MM.1S (cell line): Measurements from ENCODE around the gene FBLN7.

Experiments used
- DNase-seq: peaks from one replicate; pipeline ENCODE4 v3.0.0-alpha.2; 2015
- H2AFZ ChIP-seq: fragments of 300-600 bp; sonication (generic); 2 replicates; pipeline ENCODE4 v1.6.0; 2016; ENCODE audit warnings: antibody characterized with exemption, low read length
- H3F3A ChIP-seq: fragments of 300-600 bp; sonication (generic); 2 replicates; pipeline ENCODE4 v1.6.1; 2016; ENCODE audit warnings: mild to moderate bottlenecking, antibody characterized with exemption, low read length, moderate library complexity, mixed read lengths; ENCODE audit not compliant: insufficient read depth
- H3K27ac ChIP-seq: fragments of 300-600 bp; sonication (generic); 2 replicates; pipeline ENCODE4 v1.5.1; 2016; ENCODE audit warnings: mild to moderate bottlenecking, low read length
- H3K27me3 ChIP-seq: fragments of 300-600 bp; sonication (generic); replicated peaks from 2 replicates; pipeline ENCODE4 v1.6.0; 2016; ENCODE audit warnings: low read length; ENCODE audit not compliant: insufficient read depth
- H3K36me3 ChIP-seq: fragments of 300-600 bp; sonication (generic); replicated peaks from 2 replicates; pipeline ENCODE4 v1.6.1; 2016; ENCODE audit warnings: mild to moderate bottlenecking, low read length, mixed read lengths; ENCODE audit not compliant: insufficient read depth
- H3K4me1 ChIP-seq: fragments of 300-600 bp; sonication (generic); 2 replicates; pipeline ENCODE4 v1.6.1; 2016; ENCODE audit warnings: low read length, mixed read lengths
- H3K4me2 ChIP-seq: fragments of 300-600 bp; sonication (generic); 2 replicates; pipeline ENCODE4 v1.6.0; 2016; ENCODE audit warnings: low read depth, low read length
- H3K4me3 ChIP-seq: fragments of 300-600 bp; sonication (generic); 2 replicates; pipeline ENCODE4 v1.5.1; 2016; ENCODE audit warnings: low read length, mixed read lengths
- H3K79me2 ChIP-seq: fragments of 300-600 bp; sonication (generic); 2 replicates; pipeline ENCODE4 v1.6.1; 2016; ENCODE audit warnings: mixed run types, low read length, mixed read lengths
- H3K9ac ChIP-seq: fragments of 300-600 bp; sonication (generic); 2 replicates; pipeline ENCODE4 v1.6.1; 2016; ENCODE audit warnings: low read length, mixed read lengths
- H3K9me2 ChIP-seq: fragments of 300-600 bp; sonication (generic); replicated peaks from 2 replicates; pipeline ENCODE4 v1.6.1; 2016; ENCODE audit warnings: mild to moderate bottlenecking, low read length, mixed read lengths; ENCODE audit not compliant: insufficient read depth
- H3K9me3 ChIP-seq: fragments of 300-600 bp; sonication (generic); replicated peaks from 2 replicates; pipeline ENCODE4 v1.6.1; 2016; ENCODE audit warnings: mild to moderate bottlenecking, low read length, mixed read lengths; ENCODE audit not compliant: insufficient read depth
- H4K20me1 ChIP-seq: fragments of 300-600 bp; sonication (generic); 2 replicates; pipeline ENCODE4 v1.6.1; 2016; ENCODE audit warnings: mild to moderate bottlenecking, low read length, moderate library complexity, mixed read lengths; ENCODE audit not compliant: insufficient read depth
- CTCF ChIP-seq: fragments of 300-600 bp; sonication (generic); IDR thresholded peaks from 2 replicates; pipeline ENCODE4 v1.5.1; 2016; ENCODE audit warnings: antibody characterized with exemption, low read length, mixed read lengths
- EZH2 ChIP-seq: fragments of 300-600 bp; sonication (generic); optimal IDR thresholded peaks from 2 replicates; pipeline ENCODE3; 2017; ENCODE audit warnings: low read depth, mild to moderate bottlenecking, antibody characterized with exemption, low read length, mixed read lengths
- EZH2phosphoT487 ChIP-seq: fragments of 300-600 bp; sonication (generic); IDR thresholded peaks from 2 replicates; pipeline ENCODE4 v1.6.1; 2018; ENCODE audit warnings: antibody characterized with exemption, low read length

The FBLN7 gene

GRCh38 chr2:112133344-112133743 lies 4.8 kb upstream of the FBLN7 start:
- H3K4me1 ChIP-seq: peaks cover 10% of the 10 kb centered on the region; the same call in 1 of the 2 replicates
- H3K4me3 ChIP-seq: no peak overlapping the region
- H3K27me3 ChIP-seq: no peaks in the 10 kb centered on the region
- H3K27ac ChIP-seq: no peak overlapping the region
- no peak for TF ChIP-seq CTCF
- no peak for TF ChIP-seq EZH2
- TF ChIP-seq EZH2phosphoT487: no peak
- H3K79me2 ChIP-seq: no peaks in the 10 kb centered on the region
- H3K9me3 ChIP-seq: no peaks in the 10 kb centered on the region
- H3K9ac ChIP-seq: no peak overlapping the region
- no peak overlapping the region for H2AFZ ChIP-seq
- H4K20me1 ChIP-seq: no peaks in the 10 kb centered on the region
- no peak overlapping the region for H3K4me2 ChIP-seq
- no peaks in the 10 kb centered on the region for H3F3A ChIP-seq
- H3K9me2 ChIP-seq: no peaks in the 10 kb centered on the region
- no peak for DNase-seq
- H3K36me3 ChIP-seq: no peaks in the 10 kb centered on the region

- Histone ChIP-seq H3K4me1 (peaks cover 10% of the 10 kb centered on the region; the same call in 1 of the 2 replicates), H3K9ac (no peak overlapping the region), H2AFZ (no peak overlapping the region), H3K79me2 (no peaks in the 10 kb centered on the region), H3K27me3 (no peaks in the 10 kb centered on the region), H3F3A (no peaks in the 10 kb centered on the region), H3K36me3 (no peaks in the 10 kb centered on the region), H3K9me3 (no peaks in the 10 kb centered on the region), H3K9me2 (no peaks in the 10 kb centered on the region), H3K4me3 (no peak overlapping the region), H3K4me2 (no peak overlapping the region), H4K20me1 (no peaks in the 10 kb centered on the region), H3K27ac (no peak overlapping the region)
- no peak for DNase-seq
- TF ChIP-seq EZH2phosphoT487 (no peak), EZH2 (no peak), CTCF (no peak)
Observed at GRCh38 chr2:112134120-112134519, 4.1 kb upstream of the FBLN7 start.

GRCh38 chr2:112136096-112136495 lies 2.1 kb upstream of the FBLN7 start:
- no peak for TF ChIP-seq EZH2phosphoT487
- no peak for TF ChIP-seq CTCF
- TF ChIP-seq EZH2: no peak
- peaks cover 10% of the 10 kb centered on the region; the same call in 1 of the 2 replicates for H3K4me1 ChIP-seq
- no peak overlapping the region for H2AFZ ChIP-seq
- H3K27ac ChIP-seq: no peak overlapping the region
- no peak overlapping the region for H3K4me3 ChIP-seq
- H4K20me1 ChIP-seq: no peaks in the 10 kb centered on the region
- DNase-seq: no peak
- no peaks in the 10 kb centered on the region for H3K9me2 ChIP-seq
- no peaks in the 10 kb centered on the region for H3K27me3 ChIP-seq
- no peak overlapping the region for H3K4me2 ChIP-seq
- H3F3A ChIP-seq: no peaks in the 10 kb centered on the region
- H3K36me3 ChIP-seq: no peaks in the 10 kb centered on the region
- H3K79me2 ChIP-seq: no peaks in the 10 kb centered on the region
- no peaks in the 10 kb centered on the region for H3K9me3 ChIP-seq
- H3K9ac ChIP-seq: no peak overlapping the region
